Measurements from ENCODE around the gene C18orf32. TPM values are rescaled to one million over a fixed set of nuclear protein-coding genes. Genes with fewer than 3 reads are reported as not detected.

Gene C18orf32
- total and polyA plus RNA-seq, 2 of the 8 experiments (the other 6 are each of a cell fraction or from before 2014, with no cell fraction given), result 17.3 to 20.1 TPM

- no peak for TF ChIP-seq CTCF (IDR thresholded peaks at IDR 0.05; ENCODE audit: control extremely low read depth in 1 of 3, insufficient read depth in 1 of 3, low read depth in 1 of 3, low read length in 3 of 3)
These were observed 4.5 kb upstream of the C18orf32 start (continued) for GRCh38 chr18:49491534-49491856.
